IPS DF 19.7 (cell line): ENCODE results near the gene NBR1.
"Not testable (repeated sequence)": the region's sequence is repeated elsewhere in the genome, so short reads cannot be mapped to it uniquely, and the experiment has no call there.

ENCODE experiments used
- DNase-seq: peaks from one replicate; pipeline ENCODE4 v3.0.0-alpha.2; 2013; ENCODE audit warnings: low read depth, low spot score

NBR1 gene, protein sequence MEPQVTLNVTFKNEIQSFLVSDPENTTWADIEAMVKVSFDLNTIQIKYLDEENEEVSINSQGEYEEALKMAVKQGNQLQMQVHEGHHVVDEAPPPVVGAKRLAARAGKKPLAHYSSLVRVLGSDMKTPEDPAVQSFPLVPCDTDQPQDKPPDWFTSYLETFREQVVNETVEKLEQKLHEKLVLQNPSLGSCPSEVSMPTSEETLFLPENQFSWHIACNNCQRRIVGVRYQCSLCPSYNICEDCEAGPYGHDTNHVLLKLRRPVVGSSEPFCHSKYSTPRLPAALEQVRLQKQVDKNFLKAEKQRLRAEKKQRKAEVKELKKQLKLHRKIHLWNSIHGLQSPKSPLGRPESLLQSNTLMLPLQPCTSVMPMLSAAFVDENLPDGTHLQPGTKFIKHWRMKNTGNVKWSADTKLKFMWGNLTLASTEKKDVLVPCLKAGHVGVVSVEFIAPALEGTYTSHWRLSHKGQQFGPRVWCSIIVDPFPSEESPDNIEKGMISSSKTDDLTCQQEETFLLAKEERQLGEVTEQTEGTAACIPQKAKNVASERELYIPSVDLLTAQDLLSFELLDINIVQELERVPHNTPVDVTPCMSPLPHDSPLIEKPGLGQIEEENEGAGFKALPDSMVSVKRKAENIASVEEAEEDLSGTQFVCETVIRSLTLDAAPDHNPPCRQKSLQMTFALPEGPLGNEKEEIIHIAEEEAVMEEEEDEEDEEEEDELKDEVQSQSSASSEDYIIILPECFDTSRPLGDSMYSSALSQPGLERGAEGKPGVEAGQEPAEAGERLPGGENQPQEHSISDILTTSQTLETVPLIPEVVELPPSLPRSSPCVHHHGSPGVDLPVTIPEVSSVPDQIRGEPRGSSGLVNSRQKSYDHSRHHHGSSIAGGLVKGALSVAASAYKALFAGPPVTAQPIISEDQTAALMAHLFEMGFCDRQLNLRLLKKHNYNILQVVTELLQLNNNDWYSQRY

DNA sequence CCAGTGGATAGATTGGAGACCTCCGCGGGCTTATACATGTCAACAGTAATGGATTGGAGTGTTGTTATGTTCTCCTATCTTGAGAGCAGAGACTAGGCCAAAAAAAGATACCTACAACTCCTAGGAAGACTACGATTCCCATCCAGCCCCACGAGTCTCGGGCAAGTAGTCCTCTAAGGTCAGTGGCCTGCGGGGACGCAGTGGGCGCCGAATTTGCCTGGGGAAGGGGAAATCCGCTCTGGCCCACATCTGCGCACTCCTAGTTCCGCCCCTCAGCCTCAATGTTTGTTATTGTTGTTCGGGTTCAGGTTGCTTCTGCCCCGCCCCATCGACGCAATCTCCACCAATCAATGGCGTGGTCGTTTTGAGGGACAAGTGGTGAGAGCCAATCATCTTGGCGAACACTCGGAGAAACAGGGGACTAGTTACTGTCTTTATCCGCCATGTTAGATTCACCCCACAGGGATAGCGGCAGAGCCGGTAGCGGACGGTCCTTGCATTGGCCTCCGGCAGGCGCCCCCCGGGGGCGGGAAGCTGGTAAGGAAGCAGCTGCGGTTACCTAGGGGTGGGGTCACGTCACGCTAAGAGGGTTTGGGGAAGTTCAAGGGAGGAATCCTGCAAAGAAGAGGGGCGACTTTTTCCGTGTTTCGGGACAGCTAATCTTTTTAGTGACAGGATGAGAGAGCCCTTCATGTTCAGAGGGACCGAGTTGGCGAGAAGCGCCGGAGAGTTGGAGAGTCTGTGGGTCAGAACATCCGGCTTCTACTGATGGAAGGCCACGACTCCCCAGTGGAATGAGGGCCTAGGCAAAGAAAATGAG lies at the start of gene NBR1:
TSS of gene NBR1 (plus strand) at position 449 of the 820 bp plus-strand sequence. CDS start 4,586 bp downstream, outside the sequence.
- peak; percentile 93 for DNase-seq

DNA sequence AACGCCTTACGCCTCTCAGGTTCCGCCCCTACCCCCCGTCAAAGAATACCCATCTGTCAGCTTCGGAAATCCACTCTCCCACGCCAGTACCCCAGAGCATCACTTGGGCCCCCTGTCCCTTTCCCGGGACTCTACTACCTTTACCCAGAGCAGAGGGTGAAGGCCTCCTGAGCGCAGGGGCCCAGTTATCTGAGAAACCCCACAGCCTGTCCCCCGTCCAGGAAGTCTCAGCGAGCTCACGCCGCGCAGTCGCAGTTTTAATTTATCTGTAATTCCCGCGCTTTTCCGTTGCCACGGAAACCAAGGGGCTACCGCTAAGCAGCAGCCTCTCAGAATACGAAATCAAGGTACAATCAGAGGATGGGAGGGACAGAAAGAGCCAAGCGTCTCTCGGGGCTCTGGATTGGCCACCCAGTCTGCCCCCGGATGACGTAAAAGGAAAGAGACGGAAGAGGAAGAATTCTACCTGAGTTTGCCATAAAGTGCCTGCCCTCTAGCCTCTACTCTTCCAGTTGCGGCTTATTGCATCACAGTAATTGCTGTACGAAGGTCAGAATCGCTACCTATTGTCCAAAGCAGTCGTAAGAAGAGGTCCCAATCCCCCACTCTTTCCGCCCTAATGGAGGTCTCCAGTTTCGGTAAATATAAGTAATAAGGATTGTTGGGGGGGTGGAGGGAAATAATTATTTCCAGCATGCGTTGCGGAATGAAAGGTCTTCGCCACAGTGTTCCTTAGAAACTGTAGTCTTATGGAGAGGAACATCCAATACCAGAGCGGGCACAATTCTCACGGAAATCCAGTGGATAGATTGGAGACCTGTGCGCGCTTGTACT lies 45.7 kb upstream of the NBR1 start, which contains the start of gene BRCA1:
TSS of gene BRCA1 (minus strand) at position 232 of the 834 bp plus-strand sequence. CDS start 1,268 bp downstream, outside the sequence.
- peak; percentile 99 for DNase-seq

DNA sequence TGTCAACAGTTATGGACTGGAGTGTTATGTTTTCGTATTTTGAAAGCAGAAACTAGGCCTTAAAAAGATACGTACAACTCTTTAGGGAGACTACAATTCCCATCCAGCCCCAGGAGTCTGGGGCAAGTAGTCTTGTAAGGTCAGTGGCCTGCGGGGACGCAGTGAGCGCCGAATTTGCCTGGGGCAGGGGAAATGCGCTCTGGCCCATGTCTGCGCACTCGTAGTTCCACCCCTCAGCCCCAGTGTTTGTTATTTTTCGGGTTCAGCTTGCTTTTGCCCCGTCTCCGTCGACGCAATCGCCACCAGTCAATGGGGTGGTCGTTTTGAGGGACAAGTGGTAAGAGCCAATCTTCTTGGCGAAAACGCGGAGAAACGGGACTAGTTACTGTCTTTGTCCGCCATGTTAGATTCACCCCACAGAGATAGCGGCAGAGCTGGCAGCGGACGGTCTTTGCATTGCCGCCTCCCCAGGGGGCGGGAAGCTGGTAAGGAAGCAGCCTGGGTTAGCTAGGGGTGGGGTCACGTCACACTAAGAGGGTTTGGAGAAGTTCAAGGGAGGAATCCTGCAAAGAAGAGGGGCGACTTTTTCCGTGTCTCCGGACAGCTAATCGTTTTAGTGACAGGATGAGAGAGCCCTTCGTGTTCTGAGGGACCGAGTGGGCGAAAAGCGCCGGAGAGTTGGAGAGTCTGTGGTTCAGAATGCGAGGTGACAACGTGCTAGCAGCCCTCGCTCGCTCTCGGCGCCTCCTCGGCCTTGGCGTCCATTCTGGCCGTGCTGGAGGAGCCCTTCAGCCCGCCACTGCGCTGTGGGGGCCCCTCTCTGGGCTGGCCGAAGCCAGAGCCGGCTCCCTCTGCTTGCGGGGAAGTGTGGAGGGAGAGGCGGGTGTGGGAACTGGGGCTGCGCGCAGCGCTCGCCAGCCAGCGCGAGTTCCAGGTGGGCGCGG lies 44.8 kb upstream of the NBR1 start:
- DNase-seq: no peak

DNA sequence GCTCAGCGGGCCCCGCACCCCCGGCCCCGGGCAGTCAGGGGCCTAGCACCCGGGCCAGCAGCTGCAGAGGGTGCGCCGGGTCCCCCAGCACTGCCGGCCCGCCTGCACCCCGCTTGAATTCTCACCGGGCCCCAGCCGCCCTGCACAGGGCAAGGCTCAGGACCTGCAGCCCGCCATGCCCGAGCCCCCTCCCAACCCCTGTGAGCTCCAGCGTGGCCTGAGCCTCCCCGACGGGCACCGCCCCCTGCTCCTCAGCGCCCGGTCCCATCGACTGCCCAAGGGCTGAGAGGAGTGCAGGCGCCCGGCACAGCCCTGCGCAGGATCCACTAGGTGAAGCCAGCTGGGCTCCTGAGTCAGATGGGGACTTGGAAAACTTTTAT lies 44.1 kb upstream of the NBR1 start:
- no peak for DNase-seq

DNA sequence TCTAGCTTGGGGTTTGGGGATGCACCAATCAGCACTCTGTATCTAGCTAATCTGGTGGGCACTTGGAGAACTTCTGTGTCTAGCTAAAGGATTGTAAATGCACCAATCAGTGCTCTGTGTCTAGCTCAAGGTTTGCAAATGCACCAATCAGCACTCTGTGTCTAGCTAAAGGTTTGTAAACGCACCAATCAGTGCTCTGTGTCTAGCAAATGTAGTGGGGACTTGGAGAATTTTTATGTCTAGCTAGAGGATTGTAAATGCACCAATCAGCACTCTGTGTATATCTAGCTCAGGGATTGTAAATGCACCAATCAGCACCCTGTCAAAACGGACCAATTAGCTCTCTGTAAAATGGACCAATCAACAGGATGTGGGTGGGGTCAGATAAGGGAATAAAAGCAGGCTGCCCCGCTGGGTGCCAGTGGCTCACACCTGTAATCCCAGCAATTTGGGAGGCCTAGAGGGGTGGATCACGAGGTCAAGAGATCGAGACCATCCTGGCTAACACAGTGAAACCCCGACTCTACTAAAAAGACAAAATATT lies 43.6 kb upstream of the NBR1 start:
- DNase-seq: not testable (repeated sequence)

DNA sequence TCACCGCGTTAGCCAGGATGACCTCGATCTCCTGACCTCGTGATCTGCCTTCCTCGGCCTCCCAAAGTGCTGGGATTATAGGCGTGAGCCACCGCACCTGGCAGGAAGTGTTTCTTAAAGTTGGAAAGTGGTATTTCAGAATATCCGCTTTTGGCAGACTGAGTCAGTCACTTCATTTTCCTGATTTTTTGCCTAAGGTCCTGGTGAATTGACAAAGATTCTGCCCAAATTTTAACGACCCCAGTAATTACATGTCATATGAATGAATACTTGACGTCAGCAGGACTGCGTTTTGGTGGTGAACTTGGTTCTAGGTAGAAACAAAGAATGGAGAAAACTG lies 41.4 kb upstream of the NBR1 start:
- no peak for DNase-seq

DNA sequence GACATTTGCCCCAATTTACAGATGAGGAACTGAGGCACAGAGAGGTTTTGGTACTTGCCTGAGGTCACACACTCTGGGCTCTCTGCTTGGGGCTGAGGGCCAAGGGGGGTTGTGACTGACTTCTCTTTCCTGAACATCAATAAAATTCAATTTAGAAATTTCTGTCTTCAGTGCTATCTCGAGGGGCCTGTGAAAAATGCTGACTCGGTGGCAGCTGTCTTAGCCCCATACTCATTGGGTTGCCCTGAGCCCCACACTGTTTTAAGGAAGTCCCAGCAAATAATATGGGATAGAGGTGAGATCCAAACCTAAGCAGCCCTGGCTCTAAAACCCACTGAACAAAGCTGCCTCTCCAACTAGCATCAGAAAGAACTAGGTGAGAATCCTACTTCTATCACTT lies 38.9 kb upstream of the NBR1 start:
- no peak for DNase-seq

DNA sequence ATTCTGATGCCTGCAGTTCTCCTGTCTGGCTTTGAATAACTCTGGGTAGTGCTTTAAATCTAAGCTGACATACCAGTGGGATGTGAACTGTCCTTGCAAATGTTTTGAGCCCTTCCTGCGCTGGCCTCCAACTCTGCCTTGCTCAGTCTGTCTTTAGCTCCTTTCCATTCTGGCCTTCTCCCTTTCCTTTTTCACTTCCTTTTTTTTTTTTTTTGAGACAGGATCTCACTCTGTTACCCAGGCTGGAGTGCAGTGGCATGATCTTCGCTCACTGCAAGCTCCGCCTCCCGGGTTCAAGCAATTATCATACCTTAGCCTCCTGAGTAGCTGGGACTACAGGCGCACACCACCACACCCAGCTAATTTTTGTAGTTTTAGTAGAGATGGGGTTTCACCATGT lies 37.6 kb upstream of the NBR1 start:
- not testable (repeated sequence) for DNase-seq

DNA sequence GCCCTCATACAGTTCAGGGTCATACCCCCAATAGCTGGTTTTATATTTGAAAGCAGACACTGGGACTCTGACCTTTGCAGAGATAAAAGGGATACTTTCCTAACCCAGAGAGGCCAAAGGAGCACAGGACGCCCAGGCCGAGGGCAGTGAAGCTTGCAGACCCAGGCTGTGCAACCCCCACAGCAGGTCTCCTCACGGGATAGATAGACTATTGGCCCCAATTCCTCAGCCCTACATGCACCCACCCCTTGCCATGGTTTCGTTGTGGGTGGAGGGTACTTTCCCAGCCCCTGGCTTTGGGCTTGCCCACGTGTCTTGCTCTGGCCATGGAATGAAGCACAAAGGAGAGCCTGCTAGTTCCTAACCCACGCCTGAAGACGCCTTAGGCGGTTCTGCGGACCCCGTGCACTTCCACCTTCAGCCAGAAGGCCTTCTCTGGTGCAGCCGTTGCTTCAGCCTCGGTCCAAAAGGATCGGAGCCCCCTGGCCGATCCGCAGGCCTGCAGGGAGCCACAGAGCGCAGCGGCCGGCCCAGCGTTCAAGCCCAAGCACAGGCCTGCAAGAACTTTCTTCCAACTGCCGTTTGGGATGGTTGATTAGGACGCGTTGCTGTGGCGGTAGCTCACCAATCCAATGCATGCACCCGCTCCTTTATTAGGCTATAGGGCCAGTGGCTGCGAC lies 36.1 kb upstream of the NBR1 start:
- no peak for DNase-seq

DNA sequence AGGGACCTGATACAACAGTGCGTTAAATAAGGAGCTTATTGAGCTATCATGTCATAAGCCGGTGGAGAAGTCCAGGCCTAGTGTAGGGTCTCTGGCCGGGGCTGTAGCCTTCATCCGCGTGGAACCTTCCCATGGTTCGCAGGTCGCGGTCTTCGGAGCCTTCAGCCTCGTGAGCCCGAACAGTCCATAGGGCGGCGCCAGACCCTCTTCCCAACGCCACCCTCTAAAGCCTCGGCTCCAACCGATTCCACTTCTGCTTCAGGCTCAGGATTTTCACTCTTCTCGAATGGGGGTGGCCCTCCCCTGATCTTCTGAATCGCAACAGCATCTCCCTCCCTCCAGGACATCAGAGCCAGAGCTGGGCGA lies 35.6 kb upstream of the NBR1 start:
- no peak for DNase-seq

DNA sequence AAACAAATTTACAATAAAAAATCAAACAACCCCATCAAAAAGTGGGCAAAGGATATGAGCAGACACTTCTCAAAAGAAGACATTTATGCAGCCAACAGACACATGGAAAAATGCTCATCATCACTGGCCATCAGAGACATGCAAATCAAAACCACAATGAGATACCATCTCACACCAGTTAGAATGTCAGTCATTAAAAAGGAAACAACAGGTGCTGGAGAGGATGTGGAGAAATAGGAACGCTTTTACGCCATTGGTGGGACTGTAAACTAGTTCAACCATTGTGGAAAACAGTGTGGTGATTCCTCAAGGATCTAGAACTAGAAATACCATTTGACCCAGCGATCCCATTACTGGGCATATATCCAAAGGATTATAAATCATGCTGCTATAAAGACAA lies 34.4 kb upstream of the NBR1 start:
- not testable (repeated sequence) for DNase-seq

DNA sequence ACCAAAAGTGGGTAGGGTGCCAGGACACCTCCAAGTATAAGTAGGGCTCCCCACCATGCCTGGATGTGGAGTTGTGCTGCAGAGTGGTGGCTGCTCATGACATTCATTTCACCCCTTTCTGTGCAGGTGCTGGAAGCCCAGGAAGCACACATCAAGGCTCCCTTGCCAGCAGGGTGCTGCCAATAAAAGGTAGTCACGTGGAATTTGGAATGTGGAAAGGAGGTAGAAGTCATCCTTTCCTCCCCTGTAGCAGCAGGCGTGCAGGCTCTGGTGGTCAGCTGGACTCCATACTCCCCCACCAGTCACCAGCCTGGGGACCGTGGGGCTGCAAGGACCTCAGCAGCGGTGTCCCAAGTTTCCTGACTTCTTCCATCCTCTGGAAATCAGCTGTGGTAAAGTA lies 32.5 kb upstream of the NBR1 start:
- DNase-seq: not testable (repeated sequence)

DNA sequence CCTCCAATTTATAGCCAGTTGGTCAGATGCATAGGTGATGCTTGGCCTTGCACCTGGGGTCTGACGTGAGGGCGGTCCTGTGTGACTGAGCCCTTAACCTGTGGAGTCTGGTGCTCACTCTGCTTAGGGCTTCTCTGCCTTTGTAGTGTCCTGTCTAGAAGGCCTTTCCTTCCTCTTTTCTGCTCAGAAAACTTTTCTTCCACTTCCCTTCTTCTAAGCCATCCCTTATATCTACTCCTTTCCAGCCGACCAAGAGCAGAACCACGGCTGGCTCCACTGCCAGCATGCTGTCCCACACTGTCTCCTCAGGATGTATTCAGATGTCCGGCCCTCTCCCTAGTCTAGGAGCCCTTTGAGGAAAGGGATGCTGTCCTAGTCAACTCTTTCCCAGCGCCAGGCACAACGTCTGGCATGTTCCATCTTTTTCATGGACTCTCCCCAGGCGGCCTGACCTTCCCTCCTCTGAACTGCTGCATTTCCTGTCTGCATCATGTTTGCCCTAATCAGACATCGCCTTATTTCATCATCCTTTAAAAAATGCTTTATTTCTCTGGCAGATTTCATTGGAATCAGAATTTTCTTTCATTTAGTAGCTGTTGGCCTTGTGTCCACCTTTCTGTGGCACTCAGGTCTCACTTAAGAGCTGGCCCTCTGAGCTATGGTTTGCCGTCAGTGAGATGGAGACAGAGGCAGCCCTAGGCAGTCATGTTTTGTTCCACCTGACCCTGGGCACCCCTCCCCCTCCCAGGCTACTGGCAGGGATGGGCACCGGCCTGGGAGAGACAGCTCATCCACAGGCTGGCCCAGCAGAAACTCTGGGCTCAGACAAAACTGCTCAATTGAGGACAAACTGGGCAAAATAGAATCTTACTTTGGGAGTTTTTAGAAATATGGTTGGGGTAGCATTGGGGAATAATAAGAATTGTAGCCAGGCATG lies 30.4 kb upstream of the NBR1 start:
- DNase-seq: no peak

DNA sequence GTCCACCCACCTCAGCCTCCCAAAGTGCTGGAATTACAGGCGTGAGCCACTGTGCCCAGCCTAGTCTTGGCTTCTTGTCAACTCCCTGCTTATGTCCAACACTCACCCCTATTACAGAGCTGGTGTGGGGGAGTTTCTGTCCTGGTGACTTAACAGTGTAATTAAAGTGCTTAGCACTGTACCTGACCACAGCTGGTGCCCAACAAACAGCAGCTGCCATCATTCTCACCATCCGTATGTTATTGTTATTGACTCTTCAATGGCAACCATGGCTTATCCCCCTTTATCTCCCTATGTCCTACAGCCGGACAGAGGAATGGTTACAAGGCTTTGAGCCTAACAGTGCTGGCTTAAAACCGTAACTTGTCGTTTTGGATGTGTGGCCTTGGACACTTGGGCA lies 28.9 kb upstream of the NBR1 start:
- DNase-seq: no peak

DNA sequence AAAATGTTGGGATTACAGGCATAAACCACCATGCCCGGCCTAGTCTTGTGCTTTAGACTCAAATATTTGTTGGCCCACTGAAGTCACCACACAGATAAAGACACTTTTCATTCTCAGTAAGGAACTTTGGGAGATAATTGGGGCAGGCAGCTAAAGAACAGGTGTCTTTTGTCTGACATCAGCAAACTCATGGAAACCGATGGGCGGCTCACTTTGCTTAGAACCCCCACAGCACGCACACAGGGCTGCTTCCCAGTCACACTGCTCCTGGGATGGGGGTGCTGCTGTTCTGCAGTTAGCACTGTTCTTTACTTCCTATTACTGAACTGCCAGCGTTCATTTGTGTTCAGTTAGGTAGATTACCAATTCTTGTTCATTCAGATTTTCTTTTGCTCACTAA lies 27.8 kb upstream of the NBR1 start:
- DNase-seq: no peak

DNA sequence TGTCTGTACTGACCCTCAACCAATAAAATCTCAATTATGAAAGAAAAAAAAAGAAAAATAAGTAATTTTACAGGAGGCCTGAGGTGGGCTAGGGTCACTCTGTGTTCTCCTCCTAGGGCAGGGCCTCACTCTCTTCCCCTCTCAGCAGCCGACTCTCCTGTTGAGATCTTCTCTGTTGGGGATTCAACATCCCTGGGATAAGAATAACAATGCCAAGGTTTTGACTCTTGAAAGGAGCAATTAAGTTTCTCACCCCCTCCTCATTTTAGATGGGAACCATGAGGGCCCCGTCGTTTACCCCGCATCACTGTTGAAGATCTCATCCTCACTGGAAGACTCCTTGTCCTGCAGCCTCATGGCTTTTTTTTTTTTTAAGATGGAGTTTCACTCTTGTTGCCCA lies 24.4 kb upstream of the NBR1 start:
- no peak for DNase-seq

DNA sequence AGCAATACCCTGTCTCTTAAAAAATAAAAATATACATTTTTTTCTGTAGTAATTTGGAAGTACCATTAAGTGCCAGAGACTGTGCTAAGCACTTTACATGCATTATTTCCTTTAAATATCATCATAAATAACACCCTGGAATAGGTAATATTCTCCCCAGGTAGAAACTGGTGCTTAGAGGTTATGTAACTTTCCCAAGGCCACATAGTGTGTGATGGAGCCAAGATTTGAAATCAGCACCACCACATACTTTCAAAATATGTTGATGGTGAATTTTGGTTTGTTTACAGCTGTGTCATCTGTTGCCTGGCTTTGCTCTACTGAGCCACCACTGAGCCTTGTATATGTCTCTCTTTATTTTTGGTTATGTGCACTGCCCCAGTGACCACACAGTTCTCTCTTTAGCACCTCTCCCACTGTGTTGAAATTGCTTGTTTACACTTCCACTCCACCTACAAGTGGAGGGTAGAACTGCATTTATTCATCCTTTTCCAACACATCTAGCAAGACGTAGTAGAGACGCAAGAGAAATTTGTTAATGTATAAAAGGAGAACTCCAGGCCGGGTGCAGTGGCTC lies 19.0 kb upstream of the NBR1 start:
- no peak for DNase-seq
